Erythroblast (primary cell): Measurements from ENCODE around the gene HORMAD1.

Experiments used
- GATA1 ChIP-seq: IDR thresholded peaks from 2 replicates; pipeline ENCODE4 v1.6.1; 2011; ENCODE audit warnings: low read depth, mild to moderate bottlenecking, control low read depth, low read length, moderate library complexity
- POLR2A ChIP-seq: IDR thresholded peaks from 2 replicates; pipeline ENCODE4 v1.6.1; 2011; ENCODE audit warnings: mild to moderate bottlenecking, low read length

DNA sequence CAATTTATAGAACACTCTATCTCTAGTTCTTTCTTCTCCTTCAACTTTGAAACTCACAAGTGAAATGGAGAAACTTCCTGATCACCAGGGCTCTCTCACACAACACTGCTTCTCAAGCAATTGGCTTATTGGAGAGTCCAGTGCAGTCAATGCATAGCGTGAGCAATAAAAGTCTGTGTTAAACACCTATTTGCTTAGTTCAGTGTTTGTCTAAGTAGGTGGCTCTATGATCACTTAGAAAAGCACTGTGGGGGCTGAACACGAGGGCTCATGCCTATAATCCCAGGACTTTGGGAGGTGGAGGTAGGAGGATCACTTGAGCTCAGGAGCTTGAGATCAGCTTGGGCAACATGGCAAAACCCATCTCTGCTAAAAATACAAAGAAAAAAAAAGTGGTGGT is 32.7 kb upstream of the HORMAD1 start:
- no peak for TF ChIP-seq POLR2A
- no peak for TF ChIP-seq GATA1
